Spleen (tissue), 11 donors: ENCODE measurements around the gene INPP1. TPM values are rescaled to one million over a fixed set of nuclear protein-coding genes. Genes with fewer than 3 reads are reported as not detected.

Experiments used
- DNase-seq: peaks from one replicate; pipeline ENCODE4 v3.0.0-alpha.2; 2020
- H3K27ac ChIP-seq, 8 donors: fragments of 200-600 bp; sonication (generic) in 7 of 8; 1 replicate in 4 of 8; 2 replicates in 4 of 8; pipeline versions ENCODE4 v1.5.0 to v1.8.0; 2016 to 2021; ENCODE audit warnings: inconsistent platforms in 4 of 8, mild to moderate bottlenecking in 4 of 8, moderate library complexity in 1 of 8
- H3K27me3 ChIP-seq, 7 donors: fragments of 200-600 bp; sonication (generic) in 6 of 7; replicated peaks in 1 of 7; 1 replicate in 4 of 7; 2 replicates in 3 of 7; pipeline versions ENCODE4 v1.5.0 to v1.8.0; 2016 to 2021; ENCODE audit warnings: inconsistent platforms in 3 of 7, mild to moderate bottlenecking in 1 of 7
- H3K36me3 ChIP-seq, 6 donors: fragments of 200-600 bp; sonication (generic) in 5 of 6; 1 replicate in 4 of 6; 2 replicates in 2 of 6; pipeline versions ENCODE4 v1.5.0 to v1.8.0; 2016 to 2021; ENCODE audit warnings: inconsistent platforms in 2 of 6
- H3K4me1 ChIP-seq, 6 donors: fragments of 200-600 bp; sonication (generic) in 5 of 6; 1 replicate in 3 of 6; 2 replicates in 3 of 6; pipeline versions ENCODE4 v1.5.0 to v1.8.0; 2016 to 2021; ENCODE audit warnings: inconsistent platforms in 3 of 6
- H3K4me3 ChIP-seq, 8 donors: fragments of 200-600 bp; sonication (generic) in 7 of 8; 1 replicate in 4 of 8; 2 replicates in 4 of 8; pipeline versions ENCODE4 v1.5.0 to v1.8.0; 2016 to 2021; ENCODE audit warnings: inconsistent platforms in 4 of 8, mild to moderate bottlenecking in 4 of 8, moderate library complexity in 2 of 8
- H3K9me3 ChIP-seq, 8 donors: fragments of 200-600 bp; sonication (generic) in 7 of 8; 1 replicate in 4 of 8; 2 replicates in 4 of 8; pipeline versions ENCODE4 v1.5.0 to v1.8.0; 2016 to 2021; ENCODE audit warnings: inconsistent platforms in 4 of 8
- POLR2A ChIP-seq, 3 donors: fragments of 450-650 bp; IDR thresholded peaks; one replicate each; pipeline ENCODE4 v1.5.1; 2017; ENCODE audit warnings: antibody characterized with exemption in 3 of 3, mild to moderate bottlenecking in 1 of 3
- POLR2AphosphoS5 ChIP-seq, 3 donors: sonication (generic); formaldehyde crosslinking; IDR thresholded peaks; one replicate each; pipeline ENCODE4 v1.5.1; 2017; ENCODE audit warnings: antibody characterized with exemption in 3 of 3
- WGBS, 5 donors: extraction: QIAGEN DNeasy Blood & Tissue Kit in 3 of 5; methylation state at CpG; one replicate each; pipeline versions ENCODE4 v1.1.5 to v1.1.7; 2013 to 2018; 5-methylcytosine and 5-hydroxymethylcytosine counted together
- intact Hi-C: fragments of 100-400 bp; cut with DNase I; formaldehyde crosslinking; loops from one replicate; pipeline ENCODE4 v1.15.0; 2023; ENCODE audit warnings: low total_unique reads
- polyA plus RNA-seq, 3 donors: library from polyadenylated mRNA; stranded (reverse); fragments of 200-250 nt; gene quantifications; one replicate each; pipeline ENCODE4 v1.2.1, GENCODE V29; 2013
- total RNA-seq, 7 donors: library from RNA; depleted of rRNA in 3 of 7; stranded (reverse); fragments of >200 nt in 3 of 7; fragmentation: NEBNext Ultra II Directional in 4 of 7; extraction: Animal tissue kit (Norgen Biotek cat#: 25700) in 4 of 7; gene quantifications; one replicate each; pipeline versions ENCODE4 v1.1.0 to v1.2.1, GENCODE V29; 2016 to 2021
- TF ChIP-seq, protein P1 (sequence below), 11 experiments: fragments of 200-600 bp in 7 of 11; fragments of 450-650 bp in 4 of 11; sonication (generic) in 4 of 11; IDR thresholded peaks in 8 of 11; conservative IDR thresholded peaks in 3 of 11; 1 replicate in 7 of 11; 2 replicates in 4 of 11; pipeline versions ENCODE4 v1.4.0 to v1.8.0; 2016 to 2021; ENCODE audit warnings: antibody characterized with exemption in 11 of 11, inconsistent platforms in 4 of 11, mild to moderate bottlenecking in 1 of 11
- donor health status: healthy with polysubstance abuse.
- donor health status: DM: no; HTN: no; CAD: no; lungs with moderate emphysema.
- donor health status: DM: no; HTN: no; CAD: no.
- donor health status: Bipolar disorder and iron deficiency.
- donor health status: healthy.
- donor health status: DM: no; HTN: no; CAD: no.
- donor health status: DM: yes; HTN: yes; CAD: no.

INPP1 gene
- total and polyA plus RNA-seq, 10 donors: 11.6 to 52.1 (median 27.8) TPM

DNA sequence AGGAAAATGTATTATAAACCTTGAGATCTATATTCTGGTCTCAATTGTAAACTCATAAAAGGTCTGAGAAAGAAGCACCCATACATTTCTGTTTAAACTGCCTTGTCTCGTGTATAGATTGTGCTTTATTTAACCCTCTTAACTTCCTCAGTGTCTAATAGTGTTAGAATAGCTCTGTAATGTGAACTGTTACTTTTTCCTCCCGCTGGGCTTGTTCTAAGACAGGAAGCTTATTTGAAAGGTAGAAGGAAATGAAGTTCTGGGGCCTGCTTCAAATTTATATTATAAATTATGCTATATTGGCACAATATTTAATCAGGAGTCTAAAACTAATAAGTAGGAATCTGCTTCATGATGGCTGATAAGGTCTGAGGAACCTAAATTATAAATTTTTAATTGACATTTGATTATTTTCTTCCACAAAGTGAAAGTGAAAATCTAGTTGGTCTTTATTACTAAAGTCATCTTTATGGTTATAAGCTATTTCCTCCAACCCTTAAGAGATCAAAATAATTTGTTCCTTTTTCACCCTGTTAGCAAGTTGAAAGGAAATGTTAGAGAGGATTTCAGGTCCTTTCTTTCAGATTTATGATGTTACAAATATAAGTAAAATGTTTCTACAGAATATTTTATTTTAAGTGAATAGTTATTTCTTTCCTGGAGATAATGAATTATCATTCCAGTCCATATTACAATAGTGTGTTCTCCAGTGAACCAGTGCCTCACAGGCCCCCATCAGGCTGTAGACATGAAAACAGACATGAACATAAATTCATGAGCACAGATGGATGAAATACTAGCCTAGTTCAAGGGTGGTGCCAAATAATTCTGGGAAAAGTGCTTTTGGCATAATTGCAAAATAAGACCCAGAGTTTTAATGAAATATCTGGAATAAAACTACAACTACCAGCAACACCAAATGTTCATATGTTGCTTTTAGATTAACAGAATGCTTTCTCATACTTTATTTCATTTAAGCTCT is 72.7 kb downstream of the INPP1 start:
- intact Hi-C loops: no loop called here
- Histone ChIP-seq H3K4me3 (no peak overlapping the region), H3K4me1 (peaks cover 4 to 99% (median 55%) of the 10 kb centered on the region in 6 donors), H3K27me3 (no peaks in the 10 kb centered on the region), H3K9me3 (no peaks in the 10 kb centered on the region), H3K36me3 (peaks cover 0 to 6% (median 0%) of the 10 kb centered on the region in 6 donors), H3K27ac (peak overlapping the region; percentile 55 to 78 (median 68))
- DNase-seq: no peak
- TF ChIP-seq POLR2AphosphoS5 (IDR thresholded peaks at IDR 0.05) (no peak), POLR2A (IDR thresholded peaks at IDR 0.05) (no peak)
- TF ChIP-seq, protein P1, sequence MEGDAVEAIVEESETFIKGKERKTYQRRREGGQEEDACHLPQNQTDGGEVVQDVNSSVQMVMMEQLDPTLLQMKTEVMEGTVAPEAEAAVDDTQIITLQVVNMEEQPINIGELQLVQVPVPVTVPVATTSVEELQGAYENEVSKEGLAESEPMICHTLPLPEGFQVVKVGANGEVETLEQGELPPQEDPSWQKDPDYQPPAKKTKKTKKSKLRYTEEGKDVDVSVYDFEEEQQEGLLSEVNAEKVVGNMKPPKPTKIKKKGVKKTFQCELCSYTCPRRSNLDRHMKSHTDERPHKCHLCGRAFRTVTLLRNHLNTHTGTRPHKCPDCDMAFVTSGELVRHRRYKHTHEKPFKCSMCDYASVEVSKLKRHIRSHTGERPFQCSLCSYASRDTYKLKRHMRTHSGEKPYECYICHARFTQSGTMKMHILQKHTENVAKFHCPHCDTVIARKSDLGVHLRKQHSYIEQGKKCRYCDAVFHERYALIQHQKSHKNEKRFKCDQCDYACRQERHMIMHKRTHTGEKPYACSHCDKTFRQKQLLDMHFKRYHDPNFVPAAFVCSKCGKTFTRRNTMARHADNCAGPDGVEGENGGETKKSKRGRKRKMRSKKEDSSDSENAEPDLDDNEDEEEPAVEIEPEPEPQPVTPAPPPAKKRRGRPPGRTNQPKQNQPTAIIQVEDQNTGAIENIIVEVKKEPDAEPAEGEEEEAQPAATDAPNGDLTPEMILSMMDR (IDR thresholded peaks at IDR 0.05 in 8 of 11, conservative IDR thresholded peaks at IDR 0.05 in 3 of 11): no peak
- WGBS, 5 donors: 6 to 13% (median 10%) methylated on average over 2 of the region's 2 CpGs

- intact Hi-C loops: no loop called here
- no peaks in the 10 kb centered on the region for H3K9me3 ChIP-seq
- H3K27ac ChIP-seq: peak overlapping the region in 6 of 8 donors; percentile 64 to 78 (median 68)
- H3K4me1 ChIP-seq: peaks cover 4 to 98% (median 50%) of the 10 kb centered on the region in 6 donors
- WGBS, 5 donors: 86 to 91% (median 87%) methylated on average over 9 of the region's 9 CpGs
- DNase-seq: no peak
- TF ChIP-seq POLR2AphosphoS5 (IDR thresholded peaks at IDR 0.05) (no peak), POLR2A (IDR thresholded peaks at IDR 0.05) (no peak)
- TF ChIP-seq, protein P1 (IDR thresholded peaks at IDR 0.05 in 8 of 11, conservative IDR thresholded peaks at IDR 0.05 in 3 of 11): no peak
- no peak overlapping the region for H3K4me3 ChIP-seq
- H3K27me3 ChIP-seq: no peaks in the 10 kb centered on the region
- peaks cover 0 to 6% (median 0%) of the 10 kb centered on the region in 6 donors for H3K36me3 ChIP-seq
These were observed 73.9 kb downstream of the INPP1 start for GRCh38 chr2:190417045-190417842.

- peak overlapping the region in 2 of 8 donors; percentile 18 to 37 for H3K27ac ChIP-seq
- intact Hi-C loops: no loop called here
These were observed 75.3 kb downstream of the INPP1 start for GRCh38 chr2:190418727-190419126.

More at GRCh38 chr2:190418727-190419126, 75.3 kb downstream of the INPP1 start:
- 58 to 100% (median 72%) methylated on average over 1 of the region's 1 CpG for WGBS, 5 donors
- peaks cover 0 to 6% (median 0%) of the 10 kb centered on the region in 6 donors for H3K36me3 ChIP-seq
- H3K4me1 ChIP-seq: peaks cover 4 to 89% (median 41%) of the 10 kb centered on the region in 6 donors
- H3K27me3 ChIP-seq: no peaks in the 10 kb centered on the region
- DNase-seq: no peak
- no peak overlapping the region for H3K4me3 ChIP-seq
- no peaks in the 10 kb centered on the region for H3K9me3 ChIP-seq
- TF ChIP-seq POLR2AphosphoS5 (IDR thresholded peaks at IDR 0.05) (no peak), POLR2A (IDR thresholded peaks at IDR 0.05) (no peak)
- TF ChIP-seq, protein P1 (IDR thresholded peaks at IDR 0.05 in 8 of 11, conservative IDR thresholded peaks at IDR 0.05 in 3 of 11): no peak
